Mucosa of descending colon (tissue), 3 donors: ENCODE measurements around the gene TF. TPM values are rescaled to one million over a fixed set of nuclear protein-coding genes. Genes with fewer than 3 reads are reported as not detected.

Experiments used
- ATAC-seq: fragments of 200-7000 bp; cut with Tn5 transposase; one replicate; pipeline ENCODE4 v1.9.1; 2020; ENCODE audit warnings: mild to moderate bottlenecking, moderate library complexity
- DNase-seq, 3 donors: peaks; one replicate each; pipeline ENCODE4 v3.0.0-alpha.2; 2020
- H3K36me3 ChIP-seq: fragments of 200-600 bp; one replicate; pipeline ENCODE4 v1.8.0; 2021; ENCODE audit warnings: low read depth, mild to moderate bottlenecking
- H3K4me1 ChIP-seq: fragments of 200-600 bp; one replicate; pipeline ENCODE4 v1.8.0; 2021; ENCODE audit warnings: low read depth, mild to moderate bottlenecking
- H3K4me3 ChIP-seq: fragments of 200-600 bp; one replicate; pipeline ENCODE4 v1.8.0; 2021; ENCODE audit warnings: mild to moderate bottlenecking
- H3K9me3 ChIP-seq: fragments of 200-600 bp; one replicate; pipeline ENCODE4 v1.8.0; 2021; ENCODE audit warnings: mild to moderate bottlenecking
- CTCF ChIP-seq: fragments of 200-600 bp; IDR thresholded peaks from one replicate; pipeline ENCODE4 v1.8.0; 2022; ENCODE audit warnings: antibody characterized with exemption, mild to moderate bottlenecking
- intact Hi-C, 2 donors: fragments of 100-400 bp; cut with DNase I in 1 of 2; cut with micrococcal nuclease in 1 of 2; formaldehyde crosslinking; loops; one replicate each; pipeline versions ENCODE4 v1.11.0 to v1.11.1; 2022; cut with DNase I, micrococcal nuclease
- total RNA-seq, 3 donors: library from RNA; stranded (reverse); fragmentation: NEBNext Ultra II Directional in 2 of 3; extraction: Animal tissue kit (Norgen Biotek cat#: 25700) in 2 of 3; gene quantifications; one replicate each; pipeline versions ENCODE4 v1.2.1 to v1.2.4, GENCODE V29; 2021 to 2023
- donor health status: DM: no; HTN: no; CAD: no; lungs with moderate emphysema.
- donor health status: DM: no; HTN: no; CAD: no.
- donor health status: DM: no; HTN: yes; CAD: no.

TF gene
- total RNA-seq, 3 donors from 2014 or later, result 0.51 to 13.5 (median 4.6) TPM

- ATAC-seq, result no peak
- no peak for TF ChIP-seq CTCF
- H3K9me3 ChIP-seq, result no peaks in the 10 kb centered on the region
- intact Hi-C loops, result no loop called here
- no peaks in the 10 kb centered on the region for H3K36me3 ChIP-seq
- no peak for DNase-seq
- H3K4me1 ChIP-seq, result no peaks in the 10 kb centered on the region
- H3K4me3 ChIP-seq, result no peak overlapping the region
Observed at GRCh38 chr3:133840055-133840737, 94.0 kb downstream of the TF start.

GRCh38 chr3:133840767-133841166 lies 94.6 kb downstream of the TF start:
- no peak for TF ChIP-seq CTCF
- Histone ChIP-seq H3K4me3 (no peak overlapping the region), H3K9me3 (no peaks in the 10 kb centered on the region), H3K4me1 (no peaks in the 10 kb centered on the region), H3K36me3 (no peaks in the 10 kb centered on the region)
- intact Hi-C loops, result no loop called here
- no peak for DNase-seq
- no peak for ATAC-seq

DNA sequence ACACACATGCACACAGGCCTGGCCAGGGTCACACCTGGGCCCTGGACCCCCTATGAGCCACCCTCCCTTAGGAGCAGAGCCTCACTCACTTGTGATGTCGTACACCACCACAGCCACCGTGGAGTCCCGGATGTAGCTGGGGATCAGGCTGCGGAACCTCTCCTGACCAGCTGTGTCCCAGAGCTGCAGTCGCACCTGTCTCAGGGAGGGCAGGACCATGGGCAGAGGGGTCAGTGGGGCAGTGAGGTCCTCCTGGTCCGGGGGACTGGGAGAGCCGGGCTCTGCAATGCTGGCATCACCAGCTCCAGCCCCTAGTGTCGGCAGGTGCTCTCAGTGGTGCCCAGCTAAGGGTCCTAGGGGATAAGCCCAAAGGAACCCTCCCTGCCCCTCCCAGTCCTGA lies 95.0 kb downstream of the TF start:
- intact Hi-C loops, result no loop called here
- H3K4me3 ChIP-seq, result no peak overlapping the region
- ATAC-seq, result no peak
- no peaks in the 10 kb centered on the region for H3K36me3 ChIP-seq
- no peaks in the 10 kb centered on the region for H3K4me1 ChIP-seq
- TF ChIP-seq CTCF, result no peak
- no peak for DNase-seq
- no peaks in the 10 kb centered on the region for H3K9me3 ChIP-seq

GRCh38 chr3:133842158-133842557 lies 96.0 kb downstream of the TF start:
- Histone ChIP-seq H3K4me1 (no peaks in the 10 kb centered on the region), H3K9me3 (no peaks in the 10 kb centered on the region), H3K36me3 (no peaks in the 10 kb centered on the region), H3K4me3 (no peak overlapping the region)
- no peak for ATAC-seq
- intact Hi-C loops, result no loop called here
- TF ChIP-seq CTCF, result no peak
- no peak for DNase-seq

DNA sequence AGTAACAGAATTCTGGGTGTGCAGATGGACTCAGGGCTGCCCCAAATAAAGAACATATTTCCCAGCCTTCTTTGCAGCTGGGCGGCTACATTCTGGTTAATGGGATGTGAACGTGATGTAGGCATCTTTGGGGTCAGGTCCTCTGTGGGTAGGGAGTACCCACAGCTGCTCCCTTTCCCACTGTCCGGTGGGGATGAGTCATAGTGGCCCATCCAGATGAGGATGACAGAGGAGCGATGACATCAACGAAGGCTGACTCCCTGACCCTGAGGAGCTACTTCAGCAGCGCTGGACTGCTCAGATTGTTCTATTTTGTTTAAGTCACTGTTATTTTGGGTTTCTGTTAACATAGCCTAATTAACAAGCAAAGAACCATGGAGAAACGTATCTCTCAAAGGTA lies 97.4 kb downstream of the TF start:
- DNase-seq, result no peak
- no peak for TF ChIP-seq CTCF
- Histone ChIP-seq H3K36me3 (no peaks in the 10 kb centered on the region), H3K4me3 (no peak overlapping the region), H3K4me1 (no peaks in the 10 kb centered on the region), H3K9me3 (no peaks in the 10 kb centered on the region)
- intact Hi-C loops, result no loop called here
- no peak for ATAC-seq

GRCh38 chr3:133845127-133845526 lies 98.9 kb downstream of the TF start:
- ATAC-seq (no peak), DNase-seq (no peak)
- no peak for TF ChIP-seq CTCF
- no peaks in the 10 kb centered on the region for H3K9me3 ChIP-seq
- H3K36me3 ChIP-seq, result no peaks in the 10 kb centered on the region
- no peak overlapping the region for H3K4me3 ChIP-seq
- intact Hi-C loops, result no loop called here
- no peaks in the 10 kb centered on the region for H3K4me1 ChIP-seq
